Gastrocnemius medialis (tissue), 4 donors: Measurements from ENCODE around the gene C9orf43. TPM values are rescaled to one million over a fixed set of nuclear protein-coding genes. Genes with fewer than 3 reads are reported as not detected.
"Not testable (repeated sequence)": the region's sequence is repeated elsewhere in the genome, so short reads cannot be mapped to it uniquely, and the experiment has no call there.

Experiments
- ATAC-seq, 2 donors: fragments of 150-250 bp; one replicate each; pipeline ENCODE4 v1.9.1; 2016
- DNase-seq, 2 donors: peaks; one replicate each; pipeline ENCODE4 v3.0.0-alpha.2; 2019
- H3K27ac ChIP-seq, 4 donors: fragments of 200-600 bp; sonication (generic); 1 replicate in 1 of 4; 2 replicates in 3 of 4; pipeline ENCODE4 v1.5.1; 2016 to 2018; ENCODE audit warnings: mild to moderate bottlenecking in 2 of 4, moderate library complexity in 1 of 4
- H3K27me3 ChIP-seq, 3 donors: fragments of 200-600 bp; sonication (generic) in 2 of 3; 1 replicate in 1 of 3; 2 replicates in 2 of 3; pipeline versions ENCODE4 v1.5.1 to v1.6.0; 2016 to 2019; ENCODE audit warnings: mild to moderate bottlenecking in 1 of 3, moderate library complexity in 1 of 3
- H3K36me3 ChIP-seq, 2 donors: fragments of 200-600 bp; sonication (generic) in 1 of 2; one replicate each; pipeline ENCODE4 v1.5.1; 2017 to 2018
- H3K4me1 ChIP-seq, 2 donors: fragments of 200-600 bp; sonication (generic) in 1 of 2; one replicate each; pipeline ENCODE4 v1.5.1; 2016 to 2017; ENCODE audit warnings: mild to moderate bottlenecking in 2 of 2
- H3K4me3 ChIP-seq, 4 donors: fragments of 200-600 bp; sonication (generic) in 3 of 4; 1 replicate in 1 of 4; 2 replicates in 3 of 4; pipeline ENCODE4 v1.5.1; 2016 to 2019; ENCODE audit warnings: mild to moderate bottlenecking in 2 of 4
- H3K9me3 ChIP-seq, 3 donors: fragments of 200-600 bp; sonication (generic) in 2 of 3; 1 replicate in 1 of 3; 2 replicates in 2 of 3; pipeline ENCODE4 v1.5.1; 2016 to 2019
- CTCF ChIP-seq, 5 experiments: fragments of 450-650 bp in 3 of 5; fragments of 200-600 bp in 2 of 5; sonication (generic) in 2 of 5; IDR thresholded peaks in 4 of 5; conservative IDR thresholded peaks in 1 of 5; 1 replicate in 4 of 5; 2 replicates in 1 of 5; pipeline ENCODE4 v1.5.1; 2016 to 2019; ENCODE audit warnings: antibody characterized with exemption in 5 of 5, mild to moderate bottlenecking in 3 of 5, moderate library complexity in 3 of 5
- POLR2A ChIP-seq, 2 donors: fragments of 450-650 bp; IDR thresholded peaks; one replicate each; pipeline ENCODE4 v1.6.1; 2017; ENCODE audit warnings: antibody characterized with exemption in 2 of 2, mild to moderate bottlenecking in 2 of 2, moderate library complexity in 2 of 2
- in situ Hi-C, 4 donors: fragments of 200-750 bp; cut with MboI; loops; one replicate each; pipeline versions ENCODE4 v1.15.0 to v1.8.0; 2017; ENCODE audit warnings: low sequenced_read_pairs in 4 of 4
- intact Hi-C: fragments of 100-400 bp; cut with DNase I; formaldehyde crosslinking; loops from one replicate; pipeline ENCODE4 v1.15.1; 2023; ENCODE audit warnings: low total_unique reads
- total RNA-seq, 4 donors: library from RNA; depleted of rRNA; stranded (reverse); fragments of >200 nt; gene quantifications; one replicate each; pipeline versions ENCODE4 v1.1.0 to v1.2.3, GENCODE V29; 2016

Gene C9orf43
- total RNA-seq, 4 donors from 2014 or later, result not detected

GRCh38 chr9:113376634-113377567 lies 33.6 kb upstream of the C9orf43 start, which contains the start of gene HDHD3:
Gene HDHD3 (minus strand): TSS chr9:113376986. CDS start chr9:113374354, 2,632 bp downstream.
- Histone ChIP-seq H3K9me3 (no peaks in the 10 kb centered on the region), H3K4me3 (peak within 1 kb of the TSS; percentile 65 to 95 (median 89)), H3K27ac (peak within 1 kb of the TSS; percentile 75 to 87 (median 78)), H3K36me3 (peaks cover 0 to 13% of the 10 kb centered on the region in 2 donors), H3K4me1 (peaks cover 8 to 10% of the 10 kb centered on the region in 2 donors), H3K27me3 (no peaks in the 10 kb centered on the region)
- peak; percentile 30 to 64 for TF ChIP-seq POLR2A (IDR thresholded peaks at IDR 0.05)
- TF ChIP-seq CTCF (IDR thresholded peaks at IDR 0.05 in 4 of 5, conservative IDR thresholded peaks at IDR 0.05 in 1 of 5), result no peak
- intact Hi-C loops, result loop anchor here (2.0 kb wide), 1 partner anchor 22 kb away; no protein-coding TSS in a partner anchor
- in situ Hi-C loops, result no loop called here
- DNase-seq (peak; percentile 67 to 73), ATAC-seq (peak; percentile 95 to 96)

DNA sequence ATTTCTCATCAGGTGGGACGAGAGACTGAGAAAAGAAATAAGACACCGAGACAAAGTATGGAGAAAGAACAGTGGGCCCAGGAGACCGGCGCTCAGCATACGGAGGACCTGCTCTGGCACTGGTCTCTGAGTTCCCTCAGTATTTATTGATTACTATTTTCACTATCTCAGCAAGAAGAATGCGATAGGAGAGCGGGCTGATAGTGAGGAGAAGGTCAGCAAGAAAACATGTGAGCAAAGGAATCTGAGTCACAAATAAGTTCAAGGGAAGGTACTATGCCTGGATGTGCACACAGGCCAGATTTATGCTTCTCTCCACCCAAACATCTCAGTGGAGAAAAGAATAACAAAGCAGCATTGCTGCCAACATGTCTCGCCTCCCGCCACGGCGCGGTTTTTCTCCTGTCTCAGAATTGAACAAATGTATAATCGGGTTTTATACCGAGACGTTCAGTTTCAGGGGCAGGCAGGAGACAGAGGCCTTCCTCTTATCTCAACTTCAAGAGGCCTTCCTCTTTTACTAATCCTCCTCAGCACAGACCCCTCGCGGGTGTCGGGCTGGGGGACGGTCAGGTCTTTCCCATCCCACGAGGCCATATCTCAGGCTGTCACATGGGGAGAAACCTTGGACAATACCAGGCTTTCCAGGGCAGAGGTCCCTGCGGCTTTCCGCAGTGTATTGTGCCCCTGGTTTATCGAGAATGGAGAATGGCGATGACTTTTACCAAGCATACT lies 31.3 kb upstream of the C9orf43 start:
- DNase-seq, H3K27me3 ChIP-seq, H3K4me3 ChIP-seq, H3K36me3 ChIP-seq, H3K27ac ChIP-seq, in situ Hi-C loops, intact Hi-C loops, ATAC-seq, H3K9me3 ChIP-seq: not testable (repeated sequence)
- peaks cover 8 to 10% of the 10 kb centered on the region in 2 donors for H3K4me1 ChIP-seq

GRCh38 chr9:113379829-113380210 lies 30.7 kb upstream of the C9orf43 start:
- in situ Hi-C loops, H3K9me3 ChIP-seq, intact Hi-C loops: not testable (repeated sequence)

DNA sequence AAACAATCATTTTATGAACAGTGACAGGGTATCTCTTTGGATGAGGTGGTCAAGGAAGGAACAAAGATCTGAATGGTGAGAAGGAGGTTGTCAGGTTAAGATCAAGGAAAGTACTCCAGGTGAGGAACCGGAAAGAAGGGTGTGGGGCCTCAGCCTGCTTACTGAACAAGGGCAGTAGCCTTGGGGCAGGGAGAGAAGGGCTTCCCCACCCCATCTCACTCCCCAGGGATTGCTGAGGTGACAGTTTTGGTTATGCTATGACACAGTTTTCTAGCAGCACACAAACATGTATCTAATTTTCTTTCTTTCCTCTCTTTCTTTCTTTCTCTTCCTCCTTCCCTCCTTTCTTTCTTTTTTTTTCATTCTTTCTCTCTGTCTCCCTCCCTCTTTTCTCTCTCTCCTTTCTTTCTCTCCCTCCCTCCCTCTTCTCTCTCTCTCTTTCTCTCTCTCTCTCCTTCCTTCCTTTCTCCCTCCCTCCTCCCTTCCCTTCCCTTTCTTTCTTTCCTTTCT lies 29.6 kb upstream of the C9orf43 start:
- no peaks in the 10 kb centered on the region for H3K36me3 ChIP-seq
- TF ChIP-seq POLR2A (IDR thresholded peaks at IDR 0.05) (no peak), CTCF (IDR thresholded peaks at IDR 0.05 in 4 of 5, conservative IDR thresholded peaks at IDR 0.05 in 1 of 5) (no peak)

More at GRCh38 chr9:113379829-113380210, 30.7 kb upstream of the C9orf43 start:
- H3K4me1 ChIP-seq, result peaks cover 8 to 10% of the 10 kb centered on the region in 2 donors
- not testable (repeated sequence) for ATAC-seq, DNase-seq, H3K27me3 ChIP-seq, H3K27ac ChIP-seq, H3K4me3 ChIP-seq, H3K36me3 ChIP-seq

DNA sequence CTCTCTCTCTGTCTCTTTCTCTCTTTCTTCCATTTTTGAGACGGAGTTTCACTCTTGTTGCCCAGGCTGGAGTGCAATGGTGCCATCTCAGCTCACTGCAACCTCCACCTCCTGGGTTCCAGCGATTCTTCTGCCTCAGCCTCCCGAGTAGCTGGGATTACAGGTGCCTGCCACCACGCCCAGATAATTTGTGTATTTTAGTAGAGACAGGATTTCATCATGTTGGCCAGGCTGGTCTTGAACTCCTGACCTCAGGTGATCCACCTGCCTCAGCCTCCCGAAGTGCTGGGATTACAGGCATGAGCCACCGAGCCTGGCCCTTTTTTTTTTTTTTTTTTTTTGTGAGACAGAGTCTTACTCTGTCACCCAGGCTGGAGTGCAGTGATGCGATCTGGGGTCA lies 29.1 kb upstream of the C9orf43 start:
- H3K27ac ChIP-seq, intact Hi-C loops, H3K4me1 ChIP-seq, H3K4me3 ChIP-seq, ATAC-seq, DNase-seq, H3K9me3 ChIP-seq, H3K36me3 ChIP-seq, in situ Hi-C loops, H3K27me3 ChIP-seq: not testable (repeated sequence)

More for the DNA sequence above, 29.6 kb upstream of the C9orf43 start:
- in situ Hi-C loops, result no loop called here
- ATAC-seq (no peak), DNase-seq (no peak)
- no peaks in the 10 kb centered on the region for H3K27me3 ChIP-seq
- H3K27ac ChIP-seq, result no peak overlapping the region
- peaks cover 3 to 6% of the 10 kb centered on the region in 2 donors for H3K4me1 ChIP-seq
- no peak overlapping the region for H3K4me3 ChIP-seq
- intact Hi-C loops, result no loop called here
- H3K9me3 ChIP-seq, result no peaks in the 10 kb centered on the region
